ENCODE results near the gene THBS4. TPM values are rescaled to one million over a fixed set of nuclear protein-coding genes. Genes with fewer than 3 reads are reported as not detected.

Gene THBS4
- total RNA-seq, 2 donors from 2014 or later = 1.7 to 3.5 TPM

DNA sequence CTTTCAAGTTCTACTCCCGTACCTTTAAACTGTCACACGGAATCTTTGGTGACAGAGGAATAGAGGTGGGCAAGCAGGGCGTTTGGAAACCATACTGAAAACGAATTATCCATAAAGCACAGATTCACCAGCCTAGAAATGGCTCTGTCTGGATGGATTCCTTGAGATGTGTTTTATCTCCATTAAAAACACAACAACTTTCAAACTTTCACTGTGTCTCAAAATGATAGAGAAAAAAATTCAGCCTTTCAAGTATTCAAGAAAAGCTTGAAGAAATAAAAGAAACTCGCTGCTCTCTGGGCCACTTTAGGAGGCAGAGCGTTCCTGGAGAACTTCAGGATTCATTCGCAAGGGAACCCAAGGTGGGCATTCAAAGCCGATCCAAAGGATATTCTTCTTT, 589 bp upstream of the THBS4 start:
- Mint-ChIP-seq H3K4me3 (peak overlapping the region; percentile 30), H3K4me1 (peaks cover 6% of the 10 kb centered on the region), H3K27ac (no peak overlapping the region), H3K36me3 (ENCODE audit: low read depth) (no peaks in the 10 kb centered on the region), H3K9me3 (no peaks in the 10 kb centered on the region), H3K27me3 (peaks cover 43% of the 10 kb centered on the region)
- ATAC-seq (replicated peaks) = no peak

DNA sequence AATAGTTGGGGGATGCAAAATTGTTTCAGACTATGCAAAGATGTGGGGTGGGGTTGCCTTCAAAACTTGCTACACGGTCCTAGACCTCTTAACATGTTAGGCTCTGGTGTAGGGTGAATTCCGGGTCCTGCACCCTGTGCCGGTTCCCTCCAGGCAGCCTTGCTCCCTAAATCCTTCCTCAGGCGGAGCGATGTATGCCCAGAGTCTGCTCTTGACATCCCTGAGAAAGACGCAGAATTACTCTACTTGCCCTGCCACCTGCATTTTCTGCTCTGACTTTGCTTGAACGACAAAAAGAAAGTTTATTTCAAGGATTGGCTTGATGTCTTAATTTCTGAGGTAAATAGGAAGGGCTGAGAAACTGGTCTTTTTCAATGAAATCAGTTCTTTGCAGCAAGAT, 691 bp downstream of the THBS4 start:
- ATAC-seq (replicated peaks) = no peak
- no peaks in the 10 kb centered on the region for H3K9me3 Mint-ChIP-seq
- peaks cover 6% of the 10 kb centered on the region for H3K4me1 Mint-ChIP-seq
- no peaks in the 10 kb centered on the region for H3K36me3 Mint-ChIP-seq (ENCODE audit: low read depth)
- no peak overlapping the region for H3K27ac Mint-ChIP-seq
- H3K27me3 Mint-ChIP-seq = peaks cover 50% of the 10 kb centered on the region
- H3K4me3 Mint-ChIP-seq = peak overlapping the region; percentile 33

DNA sequence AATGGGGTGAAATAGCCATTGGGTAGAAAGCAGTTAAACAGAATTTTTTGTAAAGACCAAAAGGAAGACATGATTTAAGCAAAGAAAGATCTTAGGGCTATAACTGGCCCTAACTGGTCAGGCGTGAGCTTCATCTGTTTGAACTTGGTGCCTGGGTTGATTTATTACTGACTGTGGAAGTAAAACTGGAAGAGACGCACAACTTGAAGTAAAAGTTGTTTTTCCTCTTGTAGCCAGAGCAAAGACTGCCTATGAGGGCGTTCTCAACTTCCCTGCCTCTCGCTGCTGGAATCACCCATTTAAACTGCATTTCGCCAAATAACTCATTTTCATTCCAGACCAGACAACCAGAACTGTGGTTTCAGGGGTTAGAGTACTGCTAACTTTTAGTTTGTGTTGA, 1.5 kb downstream of the THBS4 start:
- H3K27me3 Mint-ChIP-seq = peaks cover 58% of the 10 kb centered on the region
- peaks cover 6% of the 10 kb centered on the region for H3K4me1 Mint-ChIP-seq
- ATAC-seq (replicated peaks) = no peak
- H3K36me3 Mint-ChIP-seq (ENCODE audit: low read depth) = no peaks in the 10 kb centered on the region
- no peaks in the 10 kb centered on the region for H3K9me3 Mint-ChIP-seq
- no peak overlapping the region for H3K27ac Mint-ChIP-seq
- no peak overlapping the region for H3K4me3 Mint-ChIP-seq

DNA sequence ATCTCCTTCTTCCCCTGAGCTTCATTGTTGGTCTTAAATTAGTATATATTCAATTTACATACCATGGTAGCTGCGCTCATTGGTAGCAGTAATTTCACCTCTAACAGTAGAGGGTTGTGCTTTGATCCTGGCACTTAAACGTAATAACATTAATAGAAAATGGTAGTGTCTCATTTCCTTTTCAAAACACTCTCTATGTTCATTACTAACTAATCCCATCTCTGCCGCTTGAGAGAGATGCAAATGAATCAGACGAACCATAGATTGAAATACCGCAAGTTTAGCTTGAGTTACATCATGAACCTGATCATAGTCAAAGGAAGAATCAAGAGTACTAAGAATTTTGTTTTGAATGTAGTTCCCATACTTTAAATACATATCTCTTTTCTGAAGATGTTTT, 2.2 kb downstream of the THBS4 start:
- peak overlapping the region; percentile 18 for H3K27ac Mint-ChIP-seq

DNA sequence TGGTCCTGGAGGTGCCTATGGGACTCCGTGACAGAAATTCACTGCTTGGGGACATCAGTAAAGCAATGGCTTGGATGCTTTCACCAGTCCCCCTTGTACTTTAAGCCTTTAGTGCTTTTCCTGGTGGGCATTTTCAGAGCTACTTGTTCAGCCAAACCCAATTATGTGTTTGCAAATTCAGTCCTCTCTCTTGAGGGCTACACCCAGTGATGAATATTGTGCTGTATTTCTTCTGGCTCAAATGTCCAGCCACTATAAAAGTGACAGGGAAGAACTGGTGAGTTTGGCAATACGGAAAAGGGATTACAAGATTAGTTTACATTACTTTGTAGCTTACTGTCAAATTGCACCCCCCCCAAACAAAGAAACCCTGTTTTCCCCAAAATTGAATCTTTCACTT, 4.5 kb downstream of the THBS4 start:
- no peaks in the 10 kb centered on the region for H3K9me3 Mint-ChIP-seq
- no peak for ATAC-seq (replicated peaks)
- no peak overlapping the region for H3K4me3 Mint-ChIP-seq
- peaks cover 43% of the 10 kb centered on the region for H3K27me3 Mint-ChIP-seq
- H3K4me1 Mint-ChIP-seq = peaks cover 6% of the 10 kb centered on the region
- H3K36me3 Mint-ChIP-seq (ENCODE audit: low read depth) = no peaks in the 10 kb centered on the region
- H3K27ac Mint-ChIP-seq = no peak overlapping the region

More for the DNA sequence above, 2.2 kb downstream of the THBS4 start:
- H3K9me3 Mint-ChIP-seq = no peaks in the 10 kb centered on the region
- ATAC-seq (replicated peaks) = peak; percentile 94
- H3K27me3 Mint-ChIP-seq = peaks cover 55% of the 10 kb centered on the region
- peaks cover 6% of the 10 kb centered on the region for H3K4me1 Mint-ChIP-seq
- H3K4me3 Mint-ChIP-seq = peak overlapping the region; percentile 39
- H3K36me3 Mint-ChIP-seq (ENCODE audit: low read depth) = no peaks in the 10 kb centered on the region

DNA sequence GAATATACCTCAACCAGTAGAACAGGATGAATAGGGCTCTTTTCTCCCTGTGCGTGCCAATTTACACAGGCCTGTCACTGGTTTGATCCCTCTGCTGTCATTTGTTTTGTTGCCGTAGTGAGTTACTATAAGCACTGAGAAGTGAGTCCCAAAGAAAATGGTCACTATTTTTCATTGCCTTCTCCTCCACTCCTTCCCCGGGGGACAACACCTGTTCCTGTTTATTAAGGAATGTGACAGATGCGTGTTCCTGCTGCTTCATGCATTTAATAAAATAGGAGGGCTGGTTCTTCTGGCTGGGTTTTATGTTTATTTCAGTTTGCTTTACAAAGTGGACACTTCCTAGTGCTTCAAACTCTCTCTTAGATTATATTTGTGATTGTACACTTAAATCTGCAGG, 6.4 kb downstream of the THBS4 start:
- H3K4me3 Mint-ChIP-seq = no peak overlapping the region
- H3K9me3 Mint-ChIP-seq = no peaks in the 10 kb centered on the region
- H3K27me3 Mint-ChIP-seq = peaks cover 40% of the 10 kb centered on the region
- no peaks in the 10 kb centered on the region for H3K36me3 Mint-ChIP-seq (ENCODE audit: low read depth)
- H3K4me1 Mint-ChIP-seq = peaks cover 6% of the 10 kb centered on the region
- no peak for ATAC-seq (replicated peaks)
- H3K27ac Mint-ChIP-seq = no peak overlapping the region

DNA sequence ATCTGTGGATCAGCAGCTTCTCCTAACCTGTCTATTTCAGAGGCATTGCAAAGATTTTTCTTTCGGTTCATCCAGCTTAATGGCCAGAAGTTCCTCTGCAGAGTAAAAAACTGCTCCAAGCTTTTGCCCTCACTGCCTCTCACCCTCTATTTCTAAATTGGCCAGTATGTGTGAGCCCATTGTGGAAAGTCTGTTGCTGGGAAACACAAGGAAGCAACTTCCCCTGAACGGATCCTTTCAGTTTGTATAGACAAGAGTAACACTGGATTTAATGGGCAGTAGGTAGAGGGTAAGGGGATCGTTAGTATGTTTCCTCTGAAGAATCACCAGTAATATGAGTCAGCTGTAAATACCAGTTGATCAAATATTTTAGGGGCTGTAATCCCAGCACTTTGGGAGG, 7.2 kb downstream of the THBS4 start:
- no peak for ATAC-seq (replicated peaks)
- peaks cover 37% of the 10 kb centered on the region for H3K27me3 Mint-ChIP-seq
- no peaks in the 10 kb centered on the region for H3K36me3 Mint-ChIP-seq (ENCODE audit: low read depth)
- H3K9me3 Mint-ChIP-seq = no peaks in the 10 kb centered on the region
- no peak overlapping the region for H3K4me3 Mint-ChIP-seq
- H3K27ac Mint-ChIP-seq = no peak overlapping the region
- H3K4me1 Mint-ChIP-seq = peaks cover 4% of the 10 kb centered on the region

DNA sequence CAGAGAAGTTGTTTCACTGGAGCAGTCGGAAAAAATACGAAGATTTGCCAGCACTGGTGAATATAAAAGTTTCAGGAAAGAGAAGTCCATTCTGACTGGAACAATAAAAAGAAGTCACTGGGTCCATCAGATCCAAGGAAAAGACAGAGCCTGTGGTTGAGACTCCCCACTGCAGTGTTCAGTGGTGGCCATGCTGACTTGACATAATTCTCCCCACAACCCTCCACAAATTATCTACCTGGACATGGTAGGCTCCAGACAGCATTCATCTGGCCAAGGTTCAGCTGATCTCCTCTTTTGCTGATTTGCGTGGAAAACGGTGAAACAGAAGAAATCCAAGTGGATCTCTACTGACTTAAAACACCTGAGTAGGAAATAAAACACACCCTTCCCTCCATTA, 8.0 kb downstream of the THBS4 start:
- H3K4me3 Mint-ChIP-seq = no peak overlapping the region
- H3K27ac Mint-ChIP-seq = no peak overlapping the region
- no peaks in the 10 kb centered on the region for H3K9me3 Mint-ChIP-seq
- ATAC-seq (replicated peaks) = no peak
- no peaks in the 10 kb centered on the region for H3K36me3 Mint-ChIP-seq (ENCODE audit: low read depth)
- peaks cover 37% of the 10 kb centered on the region for H3K27me3 Mint-ChIP-seq
- no peaks in the 10 kb centered on the region for H3K4me1 Mint-ChIP-seq

DNA sequence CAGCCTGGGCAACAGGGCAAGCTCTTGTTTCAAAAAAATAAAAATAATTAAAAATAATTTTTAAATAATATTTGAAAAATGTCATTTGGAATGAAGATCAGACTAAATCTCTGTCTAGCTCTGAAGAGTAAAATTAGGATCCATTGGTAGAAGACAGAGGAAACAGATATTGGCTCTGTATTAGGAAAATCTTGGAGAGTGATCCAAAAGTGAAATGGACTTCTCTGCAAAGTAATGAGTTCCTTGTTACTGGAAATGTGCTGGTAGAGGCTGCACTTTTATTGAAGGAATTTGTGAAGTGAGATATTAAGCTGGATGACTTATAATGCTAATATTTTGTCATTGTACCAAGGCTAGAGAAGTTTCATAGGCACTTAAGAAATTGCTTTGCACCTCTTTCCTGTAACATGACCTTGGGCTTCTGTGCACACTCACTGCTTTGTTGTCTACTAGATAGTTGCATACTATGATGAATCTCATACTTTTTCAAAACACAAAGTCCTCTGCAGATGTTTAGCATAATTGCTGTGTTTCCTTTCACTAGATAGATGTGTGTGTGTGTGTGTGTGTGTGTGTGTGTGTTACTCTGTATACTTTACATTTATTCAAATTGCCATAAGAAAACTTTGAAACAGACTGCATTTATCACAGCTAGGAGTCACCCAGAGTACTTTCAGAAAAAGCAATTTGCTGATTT, 13.1 kb downstream of the THBS4 start:
- H3K27ac Mint-ChIP-seq = no peak overlapping the region
- no peaks in the 10 kb centered on the region for H3K36me3 Mint-ChIP-seq (ENCODE audit: low read depth)
- no peaks in the 10 kb centered on the region for H3K9me3 Mint-ChIP-seq
- H3K4me1 Mint-ChIP-seq = no peaks in the 10 kb centered on the region
- peaks cover 22% of the 10 kb centered on the region for H3K27me3 Mint-ChIP-seq
- no peak overlapping the region for H3K4me3 Mint-ChIP-seq
- ATAC-seq (replicated peaks) = no peak

DNA sequence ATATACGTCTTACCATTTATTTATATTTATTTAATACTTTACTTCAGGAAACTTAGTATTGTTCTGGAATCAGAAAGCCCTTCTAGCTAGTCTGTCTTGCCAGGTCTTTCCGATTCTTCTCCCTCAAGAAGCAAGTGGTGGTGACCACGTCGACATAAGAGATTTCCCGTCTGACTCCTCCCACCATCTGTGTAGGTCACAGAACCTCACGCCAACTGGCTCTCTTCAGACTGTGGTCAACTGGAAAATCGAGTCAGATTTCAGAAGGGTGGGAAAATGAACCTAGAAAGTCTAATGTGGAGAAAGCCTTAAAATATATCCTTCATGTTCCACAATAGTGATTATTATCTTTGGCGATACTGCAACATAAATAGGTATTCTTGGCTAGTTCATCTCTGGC, 17.3 kb downstream of the THBS4 start:
- Mint-ChIP-seq H3K4me1 (no peaks in the 10 kb centered on the region), H3K27me3 (peaks cover 7% of the 10 kb centered on the region), H3K27ac (no peak overlapping the region), H3K36me3 (ENCODE audit: low read depth) (no peaks in the 10 kb centered on the region), H3K9me3 (no peaks in the 10 kb centered on the region), H3K4me3 (no peak overlapping the region)
- no peak for ATAC-seq (replicated peaks)

DNA sequence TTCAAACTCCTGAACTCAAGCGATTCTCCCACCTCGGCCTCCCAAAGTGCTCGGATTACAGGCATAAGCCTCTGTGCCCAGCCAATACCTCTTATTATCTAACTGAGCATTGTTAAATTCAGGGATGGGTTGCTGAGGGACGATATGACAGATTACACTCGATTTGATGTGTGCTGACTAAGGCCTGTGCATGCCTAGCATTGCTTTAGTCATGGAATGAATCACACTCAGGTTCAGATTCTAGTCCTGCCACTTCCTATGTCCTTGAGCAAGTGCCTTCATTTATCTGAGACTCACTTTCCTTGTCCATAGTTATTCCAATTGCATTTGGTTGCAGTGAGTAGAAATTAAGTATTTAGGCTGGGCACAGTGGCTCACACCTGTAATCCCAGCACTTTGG, 19.5 kb downstream of the THBS4 start:
- Mint-ChIP-seq H3K9me3 (no peaks in the 10 kb centered on the region), H3K27me3 (peaks cover 5% of the 10 kb centered on the region), H3K4me1 (no peaks in the 10 kb centered on the region), H3K36me3 (ENCODE audit: low read depth) (no peaks in the 10 kb centered on the region), H3K4me3 (no peak overlapping the region), H3K27ac (no peak overlapping the region)
- peak; percentile 73 for ATAC-seq (replicated peaks)

DNA sequence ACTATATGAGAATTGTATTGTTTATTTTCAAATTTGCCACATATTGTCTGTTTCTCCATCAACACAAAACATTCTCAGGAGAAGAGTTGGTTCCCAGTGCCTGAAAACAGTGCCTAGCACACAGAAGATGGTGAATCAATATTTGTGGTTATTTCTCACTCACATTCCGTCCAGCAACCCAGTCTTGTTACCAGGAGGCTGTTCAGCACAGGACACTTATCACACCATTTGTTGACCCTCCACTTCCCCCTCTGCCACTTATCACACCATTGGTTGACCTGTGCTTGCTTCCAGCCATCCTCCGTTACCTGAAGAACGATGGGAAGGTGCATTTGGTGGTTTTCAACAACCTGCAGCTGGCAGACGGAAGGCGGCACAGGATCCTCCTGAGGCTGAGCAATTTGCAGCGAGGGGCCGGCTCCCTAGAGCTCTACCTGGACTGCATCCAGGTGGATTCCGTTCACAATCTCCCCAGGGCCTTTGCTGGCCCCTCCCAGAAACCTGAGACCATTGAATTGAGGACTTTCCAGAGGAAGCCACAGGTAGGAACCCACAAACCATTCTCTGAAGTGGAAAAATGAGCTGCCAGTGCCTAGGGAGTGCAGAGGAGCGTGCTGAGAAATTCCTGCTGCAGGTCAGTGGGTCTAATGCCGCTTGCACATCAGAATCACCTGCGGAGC, 20.5 kb downstream of the THBS4 start:
- H3K27ac Mint-ChIP-seq = no peak overlapping the region
- no peaks in the 10 kb centered on the region for H3K36me3 Mint-ChIP-seq (ENCODE audit: low read depth)

DNA sequence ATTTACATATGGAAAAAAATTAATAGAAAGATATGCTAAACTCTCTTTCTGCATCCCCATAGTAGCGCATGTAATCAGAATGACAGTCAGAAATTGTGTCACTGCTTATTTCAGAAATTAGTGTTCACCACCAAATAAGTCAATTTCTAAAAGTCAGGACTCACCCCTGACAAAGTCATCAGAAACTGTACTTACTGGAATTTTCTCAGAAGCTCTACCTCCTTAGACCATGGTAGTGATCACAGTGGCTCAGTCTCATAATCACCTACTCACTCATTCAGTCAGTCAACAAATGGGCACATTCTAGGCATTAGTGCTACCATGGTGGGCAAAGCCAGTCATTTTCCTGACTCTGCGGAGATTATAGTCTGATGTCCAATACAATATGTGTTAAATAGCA, 22.0 kb downstream of the THBS4 start:
- no peaks in the 10 kb centered on the region for H3K4me1 Mint-ChIP-seq
- H3K4me3 Mint-ChIP-seq = no peak overlapping the region
- no peaks in the 10 kb centered on the region for H3K9me3 Mint-ChIP-seq
- peak overlapping the region; percentile 38 for H3K27ac Mint-ChIP-seq
- ATAC-seq (replicated peaks) = peak; percentile 88
- H3K27me3 Mint-ChIP-seq = no peaks in the 10 kb centered on the region
- H3K36me3 Mint-ChIP-seq (ENCODE audit: low read depth) = no peaks in the 10 kb centered on the region

More for the DNA sequence above, 20.5 kb downstream of the THBS4 start:
- Mint-ChIP-seq H3K9me3 (no peaks in the 10 kb centered on the region), H3K4me1 (no peaks in the 10 kb centered on the region), H3K27me3 (peaks cover 4% of the 10 kb centered on the region), H3K4me3 (no peak overlapping the region)
- no peak for ATAC-seq (replicated peaks)

DNA sequence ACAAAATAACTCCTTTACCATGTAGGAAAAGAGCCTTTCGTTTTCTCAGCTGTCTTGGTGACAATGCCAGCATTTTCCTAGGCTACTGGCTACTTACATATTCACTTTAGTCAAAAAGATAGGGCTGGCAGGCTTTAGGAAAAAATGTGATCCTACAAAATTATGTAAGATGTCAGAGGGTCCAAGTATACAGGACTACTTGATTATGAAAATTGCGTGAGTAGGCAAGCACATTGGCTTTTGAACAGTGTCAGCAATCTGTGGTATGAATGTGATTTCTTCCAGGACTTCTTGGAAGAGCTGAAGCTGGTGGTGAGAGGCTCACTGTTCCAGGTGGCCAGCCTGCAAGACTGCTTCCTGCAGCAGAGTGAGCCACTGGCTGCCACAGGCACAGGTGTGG, 22.8 kb downstream of the THBS4 start:
- no peaks in the 10 kb centered on the region for H3K9me3 Mint-ChIP-seq
- no peak overlapping the region for H3K27ac Mint-ChIP-seq
- H3K27me3 Mint-ChIP-seq = no peaks in the 10 kb centered on the region
- no peak for ATAC-seq (replicated peaks)
- H3K4me3 Mint-ChIP-seq = no peak overlapping the region
- no peaks in the 10 kb centered on the region for H3K4me1 Mint-ChIP-seq
- no peaks in the 10 kb centered on the region for H3K36me3 Mint-ChIP-seq (ENCODE audit: low read depth)

DNA sequence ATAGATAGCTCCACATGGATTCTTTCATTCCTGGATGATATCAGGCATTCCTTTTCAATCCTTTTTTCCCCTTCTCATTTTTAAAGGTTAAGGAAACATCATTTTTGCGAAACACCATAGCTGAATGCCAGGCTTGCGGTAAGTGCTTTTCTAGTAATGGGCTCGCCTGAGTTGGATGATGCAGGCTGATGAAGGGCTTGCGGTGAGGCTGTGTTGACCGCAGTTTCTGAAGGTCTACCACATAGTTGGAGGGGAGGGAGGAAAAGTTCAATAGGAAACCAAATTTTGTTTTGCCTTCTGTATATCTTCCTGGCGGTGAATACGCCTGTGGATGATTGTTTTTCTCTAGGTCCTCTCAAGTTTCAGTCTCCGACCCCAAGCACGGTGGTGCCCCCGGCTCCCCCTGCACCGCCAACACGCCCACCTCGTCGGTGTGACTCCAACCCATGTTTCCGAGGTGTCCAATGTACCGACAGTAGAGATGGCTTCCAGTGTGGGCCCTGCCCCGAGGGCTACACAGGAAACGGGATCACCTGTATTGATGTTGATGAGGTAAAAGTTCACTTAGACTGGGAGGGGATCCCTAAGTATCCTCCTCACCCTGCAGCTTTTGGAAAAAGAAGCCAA, 24.3 kb downstream of the THBS4 start:
- Mint-ChIP-seq H3K36me3 (ENCODE audit: low read depth) (no peaks in the 10 kb centered on the region), H3K27me3 (no peaks in the 10 kb centered on the region)

More for the DNA sequence above, 24.3 kb downstream of the THBS4 start:
- Mint-ChIP-seq H3K27ac (no peak overlapping the region), H3K4me3 (no peak overlapping the region), H3K4me1 (no peaks in the 10 kb centered on the region), H3K9me3 (no peaks in the 10 kb centered on the region)
- peak; percentile 21 for ATAC-seq (replicated peaks)
